ENCODE measurements around the gene AOX1. TPM values are rescaled to one million over a fixed set of nuclear protein-coding genes. Genes with fewer than 3 reads are reported as not detected.

Gene AOX1
- total and polyA plus RNA-seq, 10 of the 15 experiments (the other 5 are each of a cell fraction or from before 2014, with no cell fraction given): 0.03 to 0.56 (median 0.19) TPM; not detected in 6

DNA sequence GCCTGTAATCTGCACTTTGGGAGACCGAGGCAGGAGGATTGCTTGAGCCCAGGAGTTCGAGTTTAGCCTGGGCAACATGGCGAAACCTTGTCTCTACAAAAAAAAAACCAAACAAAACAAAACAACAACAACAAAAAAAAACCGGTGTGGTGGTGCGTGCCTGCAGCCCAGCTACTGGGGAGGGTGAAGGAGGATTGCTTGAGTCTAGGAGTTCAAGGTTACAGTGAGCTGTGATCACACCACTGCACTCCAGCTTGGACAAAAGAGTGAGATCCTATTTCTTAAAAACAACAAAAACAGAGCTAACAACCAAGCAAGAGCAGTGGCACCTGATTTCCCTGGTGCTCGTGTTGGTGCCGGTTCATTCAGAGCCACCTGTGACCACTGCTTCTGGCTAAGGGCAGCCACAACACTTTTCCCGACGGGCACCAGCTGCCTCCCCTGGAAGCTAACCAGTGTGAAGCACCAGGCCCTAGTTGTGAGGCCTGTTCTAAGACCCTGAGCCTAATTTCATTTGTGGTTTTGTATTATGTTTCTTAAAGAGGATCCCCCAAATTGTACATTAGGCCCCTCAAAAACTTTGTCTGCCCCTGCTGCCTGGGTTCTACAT, 1.3 kb downstream of the AOX1 start:
- BruUV-seq (replicated peaks): no TSS peak
- in situ Hi-C loops (cut with MboI): no loop called here
- intact Hi-C loops (cut with micrococcal nuclease; ENCODE audit: unreplicated experiment): no loop called here

More for the DNA sequence above, 1.3 kb downstream of the AOX1 start:
- Histone ChIP-seq H3K27ac (ENCODE audit: control insufficient read depth, insufficient read depth) (no peak overlapping the region), H3K4me3 (no peak overlapping the region), H3K36me3 (ENCODE audit: control insufficient read depth in 2 of 2, insufficient read depth in 2 of 2, low read length in 1 of 2) (no peaks in the 10 kb centered on the region; a peak in 1 of 4 replicates), H3K27me3 (replicated peaks in 1 of 2; ENCODE audit: control insufficient read depth in 2 of 2, insufficient read depth in 2 of 2, low read length in 1 of 2) (no peaks in the 10 kb centered on the region), H3K79me2 (ENCODE audit: control insufficient read depth, insufficient read depth, low read length) (no peaks in the 10 kb centered on the region), H3K4me2 (ENCODE audit: control insufficient read depth, insufficient read depth) (no peak overlapping the region), H3K9ac (ENCODE audit: control insufficient read depth, insufficient read depth, low read length) (no peak overlapping the region), H2AFZ (ENCODE audit: control insufficient read depth, low read depth, low read length) (no peak overlapping the region), H4K20me1 (ENCODE audit: control insufficient read depth, insufficient read depth) (no peaks in the 10 kb centered on the region), H3K9me3 (replicated peaks; ENCODE audit: control insufficient read depth, insufficient read depth, low read length) (no peaks in the 10 kb centered on the region), H3K4me1 (ENCODE audit: control insufficient read depth, insufficient read depth, low read length) (peaks cover 6% of the 10 kb centered on the region; the same call in 1 of the 2 replicates)
- SMC1A ChIA-PET (ENCODE audit: uncharacterized antibody, unreplicated experiment): interaction anchor here (1.0 to 1.4 kb wide), 3 partner anchors 17 to 45 kb away, joined by 3 to 4 read pairs (median 3); no protein-coding TSS in a partner anchor
- POLR2A ChIA-PET: interaction anchor here (0.7 kb wide), 1 partner anchor 131 kb away, joined by 3 read pairs; no protein-coding TSS in a partner anchor
- TF ChIP-seq CUX1 (IDR thresholded peaks at IDR 0.05; ENCODE audit: insufficient replicate concordance, low read depth, low read length) (no peak), SMAD5 (IDR thresholded peaks at IDR 0.05; ENCODE audit: low read depth) (no peak)
- 91% methylated on average over 9 of the region's 9 CpGs for WGBS (ENCODE audit: insufficient coverage, insufficient replicate concordance, low lambda C conversion rate, missing lambda C conversion rate)
- no peak for FAIRE-seq
- RAD21 ChIA-PET (ENCODE audit: unreplicated experiment): no interaction called here
- ATAC-seq: no peak
- no peak for DNase-seq (ENCODE audit: low read depth, low spot score)
- CTCF ChIA-PET: interaction anchor here (0.8 to 1.0 kb wide), 2 partner anchors 9 to 11 kb away, joined by 3 read pairs; no protein-coding TSS in a partner anchor

All from GM12878 (cell line).